H4 (cell line): Measurements from ENCODE around the gene DNAAF6. TPM values are rescaled to one million over a fixed set of nuclear protein-coding genes. Genes with fewer than 3 reads are reported as not detected.
"Not testable (repeated sequence)": the region's sequence is repeated elsewhere in the genome, so short reads cannot be mapped to it uniquely, and the experiment has no call there.

ENCODE experiments used
- DNase-seq: peaks from one replicate; pipeline ENCODE4 v3.0.0-alpha.2; 2015; ENCODE audit warnings: low spot score
- total RNA-seq: library from RNA; depleted of rRNA; stranded (reverse); fragments of >200 nt; shearing (Covaris generic); gene quantifications from 2 replicates; pipeline ENCODE4 v1.2.3, GENCODE V29; 2014; rRNA removed

Gene DNAAF6
- not detected in 2 replicates for total RNA-seq

DNA sequence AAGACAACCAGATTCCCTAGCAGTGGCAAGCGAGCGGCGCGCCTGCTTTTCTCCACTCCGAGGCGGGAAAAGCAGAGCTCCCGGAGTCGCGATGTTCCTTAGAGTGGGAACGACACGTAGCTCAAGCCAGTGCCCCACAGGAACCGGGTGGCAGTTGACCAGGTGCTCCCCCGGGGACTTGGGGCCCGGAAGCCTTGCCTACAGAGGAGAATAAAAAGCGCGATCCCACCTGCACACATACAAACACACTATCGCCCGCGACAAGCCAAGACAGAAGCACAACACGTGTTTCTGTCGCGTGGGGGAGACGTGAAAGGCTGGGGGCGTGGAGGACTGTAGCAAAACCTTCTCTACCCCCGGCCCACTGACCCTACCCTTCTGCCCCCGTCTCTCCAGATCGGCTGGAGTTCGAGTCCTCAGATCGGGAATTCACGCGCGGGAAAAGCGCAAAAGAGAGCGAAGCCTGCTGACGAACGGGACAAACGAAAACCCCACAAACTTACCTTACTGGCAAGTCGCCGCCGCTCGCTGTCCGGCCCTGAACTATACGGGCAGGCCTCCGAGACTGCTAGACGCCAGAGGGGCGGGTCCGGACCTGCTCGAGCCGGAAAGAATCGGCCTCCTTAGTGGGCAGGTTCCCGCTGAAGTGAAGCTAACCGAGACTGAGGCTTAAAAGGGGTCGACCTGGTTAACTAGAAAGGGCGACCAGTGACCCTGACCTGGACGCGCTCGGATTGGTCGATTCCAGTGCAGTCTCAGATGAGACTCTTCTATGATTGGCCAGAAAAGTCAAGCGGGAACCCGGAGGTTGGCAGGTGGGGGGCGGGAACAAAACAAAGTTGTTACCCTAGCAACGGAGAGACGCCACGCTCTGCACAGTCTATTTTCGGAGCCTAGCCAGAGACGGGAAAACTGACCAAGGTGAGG is at the start of gene DNAAF6, which contains the start of gene NUP62CL:
TSS of gene DNAAF6 (plus strand) at position 842 of the 927 bp plus-strand sequence. CDS start 6,265 bp downstream, outside the sequence.
TSS of gene NUP62CL (minus strand) at position 664 of the 927 bp plus-strand sequence. CDS start 31,287 bp downstream, outside the sequence.
- DNase-seq = no peak

- DNase-seq = not testable (repeated sequence)
Observed at GRCh38 chrX:107157618-107158017, 48.8 kb upstream of the DNAAF6 start.

DNA sequence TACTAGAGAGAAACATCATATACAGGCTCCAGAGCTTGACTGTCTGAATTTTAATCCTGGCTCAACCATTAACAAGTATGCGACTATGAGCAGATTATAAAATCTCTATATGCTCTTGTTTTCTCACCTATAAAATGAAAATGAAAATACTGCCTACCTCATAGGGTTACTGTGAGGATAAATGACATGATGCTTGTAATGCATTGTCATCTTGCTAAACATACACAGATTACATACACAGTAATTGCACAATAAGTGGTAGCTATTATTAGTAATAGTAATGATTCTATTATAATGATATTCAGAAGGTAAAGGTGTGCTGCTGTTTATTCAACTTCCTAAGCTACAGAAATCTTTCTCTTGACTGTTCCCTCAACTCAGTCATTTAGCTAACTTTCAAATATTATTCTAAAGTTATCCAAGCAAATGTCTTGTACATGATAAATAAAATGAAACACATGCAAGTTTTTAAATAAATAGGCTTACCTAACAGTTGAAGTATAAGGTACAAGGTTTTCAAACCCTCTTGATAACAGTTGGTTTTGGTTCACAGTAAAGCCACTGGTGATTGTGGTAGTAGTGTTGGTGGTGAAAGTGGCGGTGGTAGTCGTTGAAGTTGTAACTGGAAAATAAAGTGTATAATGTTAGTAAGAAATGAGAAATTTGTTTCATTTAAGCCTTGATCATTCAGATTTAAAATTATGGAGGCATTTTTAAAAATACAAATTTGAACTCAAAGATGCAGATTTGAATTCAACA is 39.1 kb upstream of the DNAAF6 start:
- DNase-seq = no peak

- DNase-seq = no peak
Observed at GRCh38 chrX:107168257-107168656, 38.2 kb upstream of the DNAAF6 start.

DNA sequence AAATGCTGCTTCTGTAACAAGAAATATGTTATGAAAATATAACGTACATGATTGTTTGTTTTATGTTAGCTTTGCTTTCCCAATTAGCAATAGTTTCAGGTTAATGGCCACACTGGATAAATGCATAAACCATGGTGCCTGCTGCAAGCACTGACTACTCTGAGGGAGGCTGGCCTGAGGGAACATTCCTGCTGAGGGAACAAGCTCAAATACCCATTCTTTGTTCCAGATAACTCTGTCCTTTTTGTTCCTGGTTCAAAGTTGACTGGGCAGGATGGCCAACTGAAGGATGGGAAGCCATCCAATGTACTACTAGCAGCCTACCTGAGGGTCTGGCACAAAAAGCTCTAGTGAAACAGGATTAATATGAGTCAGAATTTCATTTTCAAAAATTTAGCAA is 37.7 kb upstream of the DNAAF6 start:
- DNase-seq = no peak

DNA sequence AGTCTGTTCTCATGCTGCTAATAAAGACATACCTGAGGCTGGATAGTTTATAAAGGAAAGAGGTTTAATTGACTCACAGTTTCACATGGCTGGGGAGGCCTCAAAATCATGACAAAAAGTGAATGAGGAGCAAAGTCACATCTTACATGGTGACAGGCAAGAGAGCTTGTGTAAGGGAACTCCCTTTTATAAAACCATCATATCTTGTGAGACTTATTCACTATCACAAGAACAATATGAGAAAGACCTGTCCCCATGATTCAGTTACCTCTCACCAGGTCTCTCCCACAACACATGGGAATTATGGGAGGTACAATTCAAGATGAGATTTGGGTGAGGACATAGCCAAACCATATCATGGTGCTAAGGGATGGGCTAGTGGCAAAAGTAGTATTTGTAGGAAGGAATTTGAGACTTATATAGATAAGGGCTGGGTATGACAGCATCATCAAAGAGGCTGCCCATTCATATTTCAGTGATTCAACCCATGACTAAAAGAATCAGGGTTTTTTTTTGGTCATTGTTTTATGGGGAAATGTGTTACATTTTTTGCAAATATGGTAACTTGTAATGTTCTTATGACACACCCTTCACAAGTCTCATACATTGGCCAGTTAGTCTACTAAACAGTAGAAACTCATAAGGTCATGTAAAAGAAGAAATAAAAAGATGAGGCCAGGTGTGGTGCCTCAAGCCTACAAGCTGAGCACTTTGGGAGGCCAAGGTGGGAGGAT is 34.9 kb upstream of the DNAAF6 start:
- no peak for DNase-seq

DNA sequence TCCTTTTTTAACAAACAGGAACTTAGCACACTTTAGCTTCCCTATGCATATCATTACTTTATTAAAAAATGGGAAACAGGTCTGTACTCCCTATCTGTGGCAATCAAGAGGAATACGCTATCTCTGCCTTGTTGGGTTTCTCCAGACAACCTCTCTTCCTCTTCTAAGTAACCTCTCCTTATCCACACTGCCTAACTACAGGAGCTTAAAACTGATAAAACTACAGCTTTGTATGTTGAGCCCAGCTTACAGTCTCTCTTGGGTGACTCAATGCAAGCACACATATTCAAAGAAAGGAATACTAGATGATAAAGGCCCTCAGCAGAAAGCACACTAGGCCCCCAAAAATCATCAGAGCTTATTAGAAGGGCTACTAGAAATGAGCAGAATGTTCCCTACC is 9.1 kb upstream of the DNAAF6 start:
- no peak for DNase-seq

DNA sequence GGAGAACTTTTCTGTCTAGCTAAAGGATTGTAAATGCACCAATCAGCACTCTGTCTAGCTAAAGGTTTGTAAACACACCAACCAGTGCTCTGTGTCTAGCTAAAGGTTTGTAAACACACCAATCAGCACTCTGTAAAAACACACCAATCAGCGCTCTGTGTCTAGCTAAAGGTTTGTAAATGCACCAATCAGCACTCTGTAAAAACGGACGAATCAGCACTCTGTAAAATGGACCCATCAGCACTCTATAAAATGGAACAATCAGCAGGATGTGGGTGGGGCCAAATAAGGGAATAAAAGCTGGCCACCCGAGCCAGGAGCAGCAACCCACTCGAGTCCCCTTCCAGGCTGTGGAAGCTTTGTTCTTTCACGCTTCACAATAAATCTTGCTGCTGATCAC is 8.3 kb upstream of the DNAAF6 start:
- DNase-seq = not testable (repeated sequence)

- DNase-seq = no peak
Observed at GRCh38 chrX:107199491-107199890, 6.9 kb upstream of the DNAAF6 start.

- no peak for DNase-seq
Observed at GRCh38 chrX:107204068-107204605, 2.3 kb upstream of the DNAAF6 start.

GRCh38 chrX:107206697-107207065 is 270 bp downstream of the DNAAF6 start:
- no peak for DNase-seq

DNA sequence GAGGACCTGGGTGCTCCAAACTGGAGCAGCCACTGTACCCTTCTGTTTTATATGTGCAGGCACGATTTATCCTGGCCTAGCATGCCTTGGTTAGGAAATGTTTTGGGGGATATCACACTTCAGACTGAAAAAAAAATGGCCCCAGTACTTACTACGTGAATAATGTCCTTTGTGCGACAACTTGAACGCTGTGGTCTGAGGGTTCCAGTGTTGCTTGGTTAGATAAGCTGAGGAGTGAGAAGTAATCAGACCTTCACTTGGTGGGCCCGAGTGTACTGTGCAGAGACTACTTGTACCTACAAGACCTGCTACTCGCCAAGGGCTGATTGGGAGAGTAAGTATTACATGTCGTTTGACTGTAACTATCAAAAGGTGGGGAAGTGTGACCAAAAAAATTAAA is 678 bp downstream of the DNAAF6 start:
- no peak for DNase-seq

DNA sequence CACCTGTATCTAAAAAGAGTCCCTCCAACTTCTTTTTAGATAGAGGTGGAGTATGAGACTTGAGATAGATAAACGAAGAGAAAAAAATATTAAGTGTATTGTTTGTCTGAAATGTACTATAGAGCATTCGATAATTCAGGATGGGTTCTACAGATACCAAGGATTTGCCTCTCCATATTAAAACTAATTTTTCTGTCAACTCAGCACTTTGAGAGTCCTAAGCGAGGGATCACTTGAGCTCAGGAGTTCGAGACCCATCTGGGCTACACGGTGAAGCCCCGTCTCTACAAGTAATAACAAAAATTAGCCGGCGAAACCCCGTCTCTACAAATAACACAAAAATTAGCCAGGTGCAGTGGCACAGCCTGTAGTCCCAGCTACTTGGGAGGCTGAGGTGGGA is 1.5 kb downstream of the DNAAF6 start:
- no peak for DNase-seq

DNA sequence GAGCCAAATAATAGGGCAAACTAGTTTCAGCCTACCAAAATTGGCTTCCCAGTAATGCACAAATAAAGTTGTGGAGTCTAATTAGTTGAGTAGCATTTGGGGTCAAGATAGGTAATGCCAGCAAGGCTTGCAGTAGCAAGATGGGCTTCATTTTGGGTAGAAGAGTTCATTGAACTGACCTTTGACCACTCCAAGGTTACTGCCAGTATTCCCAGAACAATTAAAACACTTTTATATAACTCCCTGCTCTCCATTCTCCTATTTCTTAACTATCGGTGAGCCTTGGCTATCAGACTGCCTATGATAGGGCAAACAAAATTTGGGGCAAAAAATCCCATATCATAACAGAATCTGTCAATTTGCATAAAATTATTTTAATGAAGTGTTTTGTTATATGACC is 7.1 kb downstream of the DNAAF6 start:
- DNase-seq = no peak

GRCh38 chrX:107226757-107227156 is 20.3 kb downstream of the DNAAF6 start:
- no peak for DNase-seq

DNA sequence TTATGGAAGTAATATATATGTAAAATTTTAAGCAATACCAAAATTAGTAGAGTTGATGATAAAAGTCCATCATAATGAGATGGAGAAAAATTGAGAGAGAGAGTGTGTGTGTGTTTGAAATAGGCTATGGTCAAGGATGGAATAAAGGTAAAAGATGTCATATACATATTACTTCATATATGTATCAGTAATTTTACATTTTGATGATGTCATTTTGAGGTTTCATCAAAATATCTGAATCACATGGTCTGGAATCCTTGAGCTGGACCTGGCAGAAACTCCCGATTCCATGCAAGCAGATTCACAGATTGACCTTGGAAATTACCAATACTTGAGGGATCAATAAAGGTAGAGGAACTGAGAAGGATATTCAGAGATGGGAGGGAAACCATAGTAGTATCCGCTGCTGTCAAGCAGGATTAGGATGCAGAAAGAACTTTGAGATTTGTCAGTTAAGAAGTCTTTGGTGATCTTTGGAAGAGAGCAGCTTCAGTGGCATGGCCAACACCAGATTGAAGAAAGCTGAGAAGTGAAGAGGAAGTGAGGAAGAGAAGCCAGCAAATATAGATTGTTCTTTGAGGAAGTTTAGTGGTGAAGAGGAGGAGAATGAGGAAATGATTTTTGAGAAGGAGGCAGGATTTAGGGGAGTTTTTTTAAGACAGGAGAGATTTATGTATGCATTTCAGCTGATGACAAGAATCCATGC is 21.5 kb downstream of the DNAAF6 start:
- DNase-seq = no peak

DNA sequence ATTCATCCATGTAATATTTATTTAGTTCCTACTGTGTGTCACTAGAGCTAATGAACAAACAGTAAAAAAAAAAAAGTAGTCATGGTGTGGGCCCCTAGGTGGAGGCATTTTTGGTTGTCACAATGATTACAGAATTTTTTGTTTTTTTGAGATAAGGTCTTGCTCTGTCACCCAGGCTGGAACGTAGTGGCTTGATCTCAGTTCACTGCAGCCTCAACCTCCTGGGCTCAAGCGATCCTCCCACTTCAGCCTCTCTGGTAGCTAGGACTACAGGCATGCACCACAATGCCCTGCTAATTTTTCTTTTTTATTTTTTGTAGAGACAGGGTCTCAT is 22.0 kb downstream of the DNAAF6 start:
- no peak for DNase-seq

DNA sequence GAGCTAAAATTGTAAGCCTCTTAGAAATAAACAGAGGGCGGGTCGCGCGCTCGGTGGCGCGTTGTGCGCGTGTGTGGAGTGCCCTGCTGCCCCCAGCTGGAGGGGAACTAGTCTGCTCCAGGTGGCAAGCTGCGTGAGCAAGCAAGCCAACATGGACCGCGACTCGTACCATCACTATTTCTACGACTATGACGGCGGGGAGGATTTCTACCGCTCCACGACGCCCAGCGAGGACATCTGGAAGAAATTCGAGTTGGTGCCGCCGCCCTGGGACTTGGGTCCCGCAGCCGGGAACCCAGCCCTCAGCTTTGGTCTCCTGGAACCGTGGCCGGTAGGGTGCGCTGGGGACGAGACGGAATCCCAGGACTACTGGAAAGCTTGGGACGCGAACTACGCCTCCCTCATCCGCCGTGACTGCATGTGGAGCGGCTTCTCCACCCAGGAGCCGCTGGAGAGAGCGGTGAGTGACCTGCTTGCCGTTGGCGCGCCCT is 66.1 kb downstream of the DNAAF6 start:
- DNase-seq = no peak

DNA sequence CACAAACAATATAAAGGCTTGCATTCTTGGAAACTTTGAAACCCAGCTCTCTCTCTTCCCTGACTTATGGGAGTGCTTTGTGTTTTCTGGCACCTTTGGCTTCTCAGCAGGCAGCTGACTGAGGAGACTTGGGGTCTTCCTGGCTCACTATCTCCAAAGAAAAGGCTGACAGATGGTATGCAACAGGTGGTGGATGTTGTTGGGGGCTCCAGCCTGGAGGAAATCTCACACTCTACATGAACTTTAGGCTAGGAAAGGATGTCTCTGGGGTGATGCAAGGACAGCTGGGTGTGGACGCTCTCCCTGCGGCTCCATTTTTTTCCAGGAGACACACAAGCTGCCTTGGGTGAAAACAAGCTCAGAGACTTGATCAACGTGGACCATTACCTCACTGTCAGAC is 67.4 kb downstream of the DNAAF6 start:
- no peak for DNase-seq

DNA sequence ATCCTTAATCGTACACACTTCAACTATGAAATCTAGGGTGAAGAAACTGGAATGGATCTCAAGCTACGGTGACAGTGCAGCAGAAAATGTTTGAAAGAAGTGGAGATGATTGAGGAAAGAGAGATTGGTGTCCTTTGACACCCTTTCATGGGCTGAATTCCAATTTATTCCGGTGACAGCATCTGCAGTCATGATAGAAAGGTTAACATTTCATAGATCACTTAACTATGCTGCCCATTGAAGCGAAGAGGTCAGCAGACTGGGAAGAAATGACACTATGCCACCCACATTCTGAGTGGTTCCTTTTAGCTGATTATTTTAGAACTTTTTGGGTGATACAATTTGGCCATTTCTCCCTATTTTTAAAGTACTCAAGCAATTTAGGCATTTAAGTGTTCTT is 82.3 kb downstream of the DNAAF6 start:
- DNase-seq = no peak

DNA sequence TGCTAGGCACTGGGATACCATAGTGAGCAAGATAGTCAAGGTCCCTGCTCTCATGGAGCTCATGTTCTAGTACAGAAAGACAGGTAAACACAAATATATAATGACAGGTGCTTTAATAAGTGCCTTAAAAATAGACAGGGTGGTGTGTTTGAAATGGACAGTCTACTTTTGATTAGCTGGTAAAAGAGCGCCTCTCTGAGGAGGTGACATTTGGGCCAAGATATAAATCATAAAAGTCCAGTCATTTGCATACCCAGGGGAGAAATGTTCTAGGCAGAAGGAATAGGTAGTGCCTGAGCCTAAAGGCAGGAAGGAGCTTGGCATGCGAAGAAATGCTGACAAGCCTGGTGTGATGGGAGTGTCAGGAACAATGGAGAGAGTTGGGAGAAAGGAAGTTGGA is 83.6 kb downstream of the DNAAF6 start:
- DNase-seq = no peak
